HepG2 (cell line): ENCODE data around the gene TJP1. TPM values are rescaled to one million over a fixed set of nuclear protein-coding genes. Genes with fewer than 3 reads are reported as not detected.

Experiments used
- ATAC-seq: fragments of 200-7000 bp; cut with Tn5 transposase; 3 replicates; pipeline ENCODE4 v1.9.1; 2020; ENCODE audit warnings: mild to moderate bottlenecking, moderate library complexity
- BruUV-seq: library from RNA; stranded (reverse); fragments of 400-500 nt; replicated peaks from 2 replicates; lab custom pipeline; 2021; lab: Mats Ljungman, UMichigan
- CTCF ChIA-PET: fragments of 300-600 bp; formaldehyde crosslinking; extraction: SDS; loops from one replicate; lab custom pipeline; 2021; ENCODE audit warnings: low total read pairs, inconsistent platforms, low intra/inter-chr PET ratio; lab: Yijun Ruan, JAX
- POLR2A ChIA-PET: fragments of 350-600 bp; sonication (Branson Sonifier 250); formaldehyde crosslinking; loops from one replicate; lab custom pipeline; 2020; ENCODE audit warnings: antibody characterized with exemption, inconsistent platforms; lab: Yijun Ruan, JAX
- DNase-seq: peaks from one replicate; pipeline ENCODE4 v3.0.0-alpha.2; 2015; ENCODE audit warnings: low spot score
- FAIRE-seq: peaks from 3 replicates; lab custom pipeline; 2011; peaks lifted over from hg19 to GRCh38; lab: Jason Lieb, UNC
- H2AFZ ChIP-seq: one replicate; pipeline ENCODE4 v1.6.1; 2011; ENCODE audit warnings: low read length, inconsistent platforms
- H3K27ac ChIP-seq: fragments of 300-600 bp; 3 replicates; pipeline ENCODE4 v1.8.0; 2011; ENCODE audit warnings: mixed run types, mild to moderate bottlenecking, mixed read lengths, low read length, inconsistent platforms; ENCODE audit not compliant: insufficient read depth; ENCODE audit errors: extremely low read length
- H3K27me3 ChIP-seq, 2 experiments: fragments of 200-600 bp in 1 of 2; 2 replicates in 1 of 2; 3 replicates in 1 of 2; pipeline versions ENCODE4 v1.6.0 to v1.8.0; 2011; ENCODE audit warnings: low read length in 2 of 2, mild to moderate bottlenecking in 2 of 2, moderate library complexity in 2 of 2, inconsistent platforms in 1 of 2; ENCODE audit not compliant: insufficient read depth in 2 of 2, control insufficient read depth in 1 of 2
- H3K36me3 ChIP-seq, 2 experiments: fragments of 200-600 bp in 1 of 2; replicated peaks in 1 of 2; 2 replicates in 1 of 2; 3 replicates in 1 of 2; pipeline versions ENCODE4 v1.5.1 to v1.8.0; 2011; ENCODE audit warnings: low read length in 2 of 2, inconsistent platforms in 1 of 2; ENCODE audit not compliant: insufficient read depth in 2 of 2, control insufficient read depth in 1 of 2
- H3K4me1 ChIP-seq: 2 replicates; pipeline ENCODE4 v1.5.1; 2012; ENCODE audit warnings: low read length, inconsistent platforms; ENCODE audit not compliant: insufficient read depth
- H3K4me2 ChIP-seq: 2 replicates; pipeline ENCODE4 v1.6.0; 2011; ENCODE audit warnings: low read depth, low read length, inconsistent platforms
- H3K4me3 ChIP-seq, 3 experiments: fragments of 200-600 bp in 1 of 3; sonication (generic), shearing (Covaris generic) in 1 of 3; replicated peaks in 1 of 3; 2 replicates each; pipeline ENCODE4 v1.5.1; 2011 to 2016; ENCODE audit warnings: low read length in 3 of 3, inconsistent platforms in 2 of 3, low read depth in 2 of 3, mild to moderate bottlenecking in 2 of 3, control low read depth in 1 of 3, mixed read lengths in 1 of 3; ENCODE audit not compliant: insufficient read depth in 1 of 3
- H3K79me2 ChIP-seq: one replicate; pipeline ENCODE4 v1.6.1; 2011; ENCODE audit warnings: low read length, inconsistent platforms; ENCODE audit not compliant: insufficient read depth
- H3K9ac ChIP-seq: 2 replicates; pipeline ENCODE4 v1.6.0; 2011; ENCODE audit warnings: mild to moderate bottlenecking, low read depth, low read length, inconsistent platforms; ENCODE audit not compliant: insufficient read depth
- H3K9me3 ChIP-seq: 2 replicates; pipeline ENCODE4 v1.5.1; 2012; ENCODE audit warnings: mild to moderate bottlenecking, low read length
- H4K20me1 ChIP-seq: 2 replicates; pipeline ENCODE4 v1.6.0; 2011; ENCODE audit warnings: inconsistent platforms, mild to moderate bottlenecking, low read length, moderate library complexity; ENCODE audit not compliant: insufficient read depth
- AGO2 ChIP-seq: fragments of 200-400 bp; formaldehyde crosslinking; optimal IDR thresholded peaks from 2 replicates; pipeline ENCODE3; 2017; ENCODE audit warnings: mild to moderate bottlenecking, low read depth, low read length, moderate library complexity
- ATM ChIP-seq: fragments of 450-650 bp; IDR thresholded peaks from 2 replicates; pipeline ENCODE4 v1.7.1; 2017; ENCODE audit warnings: mild to moderate bottlenecking, borderline replicate concordance
- KDM2A ChIP-seq: sonication (generic); formaldehyde crosslinking; IDR thresholded peaks from 2 replicates; pipeline ENCODE4 v1.4.0; 2020; ENCODE audit warnings: low read depth, missing genetic modification reagents, borderline replicate concordance
- PPARG ChIP-seq: conservative IDR thresholded peaks from 2 replicates; pipeline ENCODE4 v1.6.1; 2016; ENCODE audit warnings: missing biosample characterization, missing genetic modification reagents
- SRY ChIP-seq: sonication (generic); formaldehyde crosslinking; IDR thresholded peaks from 2 replicates; pipeline ENCODE4 v1.8.0; 2022; ENCODE audit warnings: mild to moderate bottlenecking, missing genetic modification reagents
- THAP7 ChIP-seq: sonication (generic); formaldehyde crosslinking; IDR thresholded peaks from 2 replicates; pipeline ENCODE4 v1.8.1; 2023; ENCODE audit warnings: mild to moderate bottlenecking, missing genetic modification reagents
- TIGD3 ChIP-seq: sonication (generic); formaldehyde crosslinking; IDR thresholded peaks from 2 replicates; pipeline ENCODE4 v1.5.1; 2020; ENCODE audit warnings: mild to moderate bottlenecking, missing genetic modification reagents, borderline replicate concordance
- ZFP91 ChIP-seq: sonication (generic); formaldehyde crosslinking; IDR thresholded peaks from 2 replicates; pipeline ENCODE4 v1.9.0; 2022; ENCODE audit warnings: missing genetic modification reagents, mild to moderate bottlenecking, borderline replicate concordance
- ZNF275 ChIP-seq: sonication (generic); formaldehyde crosslinking; IDR thresholded peaks from 2 replicates; pipeline ENCODE4 v1.8.0; 2022; ENCODE audit warnings: missing genetic modification reagents, mild to moderate bottlenecking, inconsistent platforms, borderline replicate concordance
- ZNF75D ChIP-seq: sonication (generic); formaldehyde crosslinking; IDR thresholded peaks from 2 replicates; pipeline ENCODE4 v1.8.1; 2023; ENCODE audit warnings: missing genetic modification reagents, mild to moderate bottlenecking, borderline replicate concordance
- WGBS: methylation state at CpG from one replicate; pipeline ENCODE4 v1.1.6; 2017; ENCODE audit warnings: low lambda C conversion rate; 5-methylcytosine and 5-hydroxymethylcytosine counted together
- in situ Hi-C: cut with HindIII; loops from 2 replicates; pipeline ENCODE4 v1.10.0; 2017; ENCODE audit warnings: low pct_unique_long_range_greater_than_20kb; ENCODE audit not compliant: extremely low pct_ligation_motif_present
- intact Hi-C: fragments of 100-400 bp; cut with micrococcal nuclease; formaldehyde crosslinking; loops from one replicate; pipeline ENCODE4 v1.10.0; 2022; ENCODE audit not compliant: unreplicated experiment
- polyA plus RNA-seq, 8 experiments: library from polyadenylated mRNA; depleted of rRNA in 3 of 8; stranded (reverse) in 7 of 8; unstranded in 1 of 8; fragments of >200 nt; fragmentation: Illumina TruSeq in 4 of 8; extraction: Trizol in 4 of 8; gene quantifications; 2 replicates each; pipeline versions ENCODE4 v1.2.1 to v1.2.3, GENCODE V29; 2011 to 2016; ENCODE audit warnings: low read depth in 4 of 8, missing spikeins in 1 of 8, mixed read lengths in 1 of 8; ENCODE audit not compliant: insufficient read depth in 1 of 8
- total RNA-seq, 5 experiments: library from RNA; depleted of rRNA; stranded (reverse); fragments of >200 nt; fragmentation: Illumina TruSeq; extraction: Trizol; gene quantifications; 2 replicates each; pipeline ENCODE4 v1.2.3, GENCODE V29; 2016; ENCODE audit warnings: low read depth in 1 of 5

TJP1 gene
- total and polyA plus RNA-seq, 2 of the 13 experiments (the other 11 are each of a cell fraction or from before 2014, with no cell fraction given) = 25.9 to 27.1 TPM

DNA sequence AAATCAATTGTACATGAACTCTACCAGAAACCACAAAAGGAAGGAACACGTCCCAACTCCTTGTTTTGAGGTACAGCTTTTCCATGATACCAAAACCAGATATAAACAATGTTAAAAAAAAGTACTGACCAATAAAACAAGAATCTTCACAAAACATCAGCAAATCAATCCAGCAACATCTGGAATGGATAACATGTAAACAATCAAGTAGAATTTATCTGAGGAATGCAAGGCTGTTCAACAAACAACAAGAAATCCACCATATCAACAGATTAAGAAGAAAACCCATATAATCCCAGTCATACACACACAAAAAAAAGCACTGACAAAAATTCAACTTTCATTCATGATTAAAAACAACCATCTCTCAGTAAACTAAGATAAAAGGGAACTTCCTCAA, 26.7 kb downstream of the TJP1 start:
- Histone ChIP-seq H3K4me3 (no peak overlapping the region), H3K36me3 (peaks cover 2 to 8% of the 10 kb centered on the region in 2 experiments; a peak in 4 of 5 replicates), H3K27ac (no peak overlapping the region), H3K27me3 (no peaks in the 10 kb centered on the region), H3K9me3 (no peaks in the 10 kb centered on the region), H4K20me1 (0 out of 2 replicates have a peak, but pooled peaks cover 1% of the 10 kb centered on the region), H2AFZ (no peak overlapping the region), H3K79me2 (peaks cover under 1% of the 10 kb centered on the region), H3K4me2 (no peak overlapping the region), H3K4me1 (no peaks in the 10 kb centered on the region), H3K9ac (no peak overlapping the region)
- BruUV-seq = no TSS peak
- in situ Hi-C loops (no loop called here), intact Hi-C loops (no loop called here)
- DNase-seq = no peak
- FAIRE-seq = no peak
- TF ChIP-seq AGO2 = no peak
- no peak for TF ChIP-seq KDM2A (CRISPR knock-in tag)
- TF ChIP-seq SRY (CRISPR knock-in tag) = no peak
- TF ChIP-seq PPARG = no peak
- TF ChIP-seq ZFP91 (CRISPR knock-in tag) = no peak
- no peak for TF ChIP-seq ATM
- TF ChIP-seq ZNF75D (CRISPR knock-in tag) = no peak
- no peak for TF ChIP-seq TIGD3 (CRISPR knock-in tag)
- no peak for TF ChIP-seq ZNF275
- TF ChIP-seq THAP7 (CRISPR knock-in tag) = no peak
- POLR2A ChIA-PET = no interaction called here
- 100% methylated on average over 1 of the region's 1 CpG for WGBS
- no peak for ATAC-seq
- CTCF ChIA-PET = no interaction called here
